ENCODE data around the gene PLA2G4E. TPM values are rescaled to one million over a fixed set of nuclear protein-coding genes. Genes with fewer than 3 reads are reported as not detected.

PLA2G4E gene
- total and polyA plus RNA-seq, 2 experiments from 2014 or later, result not detected

DNA sequence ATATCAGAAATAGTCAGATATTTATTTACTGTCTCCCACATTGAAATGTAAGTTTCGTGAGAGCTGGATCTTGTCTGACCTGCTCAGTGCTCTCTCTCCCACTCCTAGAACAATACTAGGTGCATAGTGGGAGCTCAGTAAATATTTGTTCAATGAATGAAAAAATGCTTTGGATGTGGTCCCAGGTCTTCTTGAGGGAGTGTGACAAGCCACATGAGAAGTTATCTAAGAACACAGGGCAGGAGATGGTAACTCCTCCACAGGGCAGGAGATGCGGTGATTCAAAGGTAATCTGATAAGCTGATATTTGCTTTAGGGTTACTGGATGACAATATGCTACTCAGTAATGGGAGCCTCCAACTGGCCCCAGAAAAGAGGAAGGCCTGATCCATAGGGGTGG lies 25.8 kb upstream of the PLA2G4E start (continued):
- TF ChIP-seq STAT1 (IDR thresholded peaks at IDR 0.05; ENCODE audit: unreplicated experiment), result no peak
- no peak for TF ChIP-seq POLR2AphosphoS5 (IDR thresholded peaks at IDR 0.05; ENCODE audit: low read depth)
- TF ChIP-seq, protein P1, sequence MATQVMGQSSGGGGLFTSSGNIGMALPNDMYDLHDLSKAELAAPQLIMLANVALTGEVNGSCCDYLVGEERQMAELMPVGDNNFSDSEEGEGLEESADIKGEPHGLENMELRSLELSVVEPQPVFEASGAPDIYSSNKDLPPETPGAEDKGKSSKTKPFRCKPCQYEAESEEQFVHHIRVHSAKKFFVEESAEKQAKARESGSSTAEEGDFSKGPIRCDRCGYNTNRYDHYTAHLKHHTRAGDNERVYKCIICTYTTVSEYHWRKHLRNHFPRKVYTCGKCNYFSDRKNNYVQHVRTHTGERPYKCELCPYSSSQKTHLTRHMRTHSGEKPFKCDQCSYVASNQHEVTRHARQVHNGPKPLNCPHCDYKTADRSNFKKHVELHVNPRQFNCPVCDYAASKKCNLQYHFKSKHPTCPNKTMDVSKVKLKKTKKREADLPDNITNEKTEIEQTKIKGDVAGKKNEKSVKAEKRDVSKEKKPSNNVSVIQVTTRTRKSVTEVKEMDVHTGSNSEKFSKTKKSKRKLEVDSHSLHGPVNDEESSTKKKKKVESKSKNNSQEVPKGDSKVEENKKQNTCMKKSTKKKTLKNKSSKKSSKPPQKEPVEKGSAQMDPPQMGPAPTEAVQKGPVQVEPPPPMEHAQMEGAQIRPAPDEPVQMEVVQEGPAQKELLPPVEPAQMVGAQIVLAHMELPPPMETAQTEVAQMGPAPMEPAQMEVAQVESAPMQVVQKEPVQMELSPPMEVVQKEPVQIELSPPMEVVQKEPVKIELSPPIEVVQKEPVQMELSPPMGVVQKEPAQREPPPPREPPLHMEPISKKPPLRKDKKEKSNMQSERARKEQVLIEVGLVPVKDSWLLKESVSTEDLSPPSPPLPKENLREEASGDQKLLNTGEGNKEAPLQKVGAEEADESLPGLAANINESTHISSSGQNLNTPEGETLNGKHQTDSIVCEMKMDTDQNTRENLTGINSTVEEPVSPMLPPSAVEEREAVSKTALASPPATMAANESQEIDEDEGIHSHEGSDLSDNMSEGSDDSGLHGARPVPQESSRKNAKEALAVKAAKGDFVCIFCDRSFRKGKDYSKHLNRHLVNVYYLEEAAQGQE (IDR thresholded peaks at IDR 0.05; ENCODE audit: unreplicated experiment), result no peak
- no peak for TF ChIP-seq EZH2phosphoT487 (IDR thresholded peaks at IDR 0.05; ENCODE audit: unreplicated experiment)
- no peak for TF ChIP-seq CREB1 (CRISPR knock-in tag; IDR thresholded peaks at IDR 0.05; ENCODE audit: low read depth)
- TF ChIP-seq JUNB (IDR thresholded peaks at IDR 0.05; ENCODE audit: unreplicated experiment), result no peak
- no peak for TF ChIP-seq ZNF331 (CRISPR knock-in tag; IDR thresholded peaks at IDR 0.05; ENCODE audit: low read depth)

DNA sequence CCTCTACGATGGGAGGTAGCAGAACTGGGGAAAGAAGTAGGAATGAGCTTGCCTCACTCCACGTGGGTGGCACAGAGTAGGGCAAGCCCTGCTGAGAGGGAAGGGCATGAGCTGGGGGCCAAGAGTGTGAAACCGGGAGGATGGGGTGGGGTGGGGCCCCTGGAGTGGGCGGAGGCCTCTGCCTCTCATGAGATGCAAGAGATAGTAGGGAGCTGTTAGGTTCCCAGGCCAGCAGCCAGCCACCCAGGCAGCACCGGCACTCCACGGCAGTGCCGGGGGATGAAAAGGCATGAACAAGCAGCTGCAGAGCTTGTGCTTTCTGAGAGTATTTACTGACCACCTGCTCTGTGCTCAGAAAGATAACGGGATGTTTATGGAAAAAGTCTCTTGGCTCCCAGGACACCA lies 24.4 kb upstream of the PLA2G4E start:
- H2AFZ ChIP-seq, result no peak overlapping the region
- no peaks in the 10 kb centered on the region for H3K36me3 ChIP-seq (ENCODE audit: insufficient read depth)
- H3K4me1 ChIP-seq (ENCODE audit: insufficient read depth), result no peaks in the 10 kb centered on the region
- Mint-ChIP-seq H3K4me3 (no peak overlapping the region), H3K36me3 (ENCODE audit: low read depth) (no peaks in the 10 kb centered on the region), H3K4me1 (peaks cover 23% of the 10 kb centered on the region), H3K27me3 (ENCODE audit: insufficient read depth, low read depth, poor library complexity) (peaks cover 8% of the 10 kb centered on the region), H3K27ac (no peak overlapping the region), H3K9me3 (no peaks in the 10 kb centered on the region)
- H3K27ac ChIP-seq (ENCODE audit: low read depth), result no peak overlapping the region
- no peaks in the 10 kb centered on the region for H3K27me3 ChIP-seq (ENCODE audit: insufficient read depth)
- H3K79me2 ChIP-seq (replicated peaks; ENCODE audit: insufficient read depth), result no peaks in the 10 kb centered on the region
- no peak overlapping the region for H3K4me3 ChIP-seq
- H3K9me2 ChIP-seq (ENCODE audit: insufficient read depth), result no peaks in the 10 kb centered on the region
- no peaks in the 10 kb centered on the region; the same call in 1 of the 2 replicates for H4K20me1 ChIP-seq (replicated peaks; ENCODE audit: insufficient read depth)
- ATAC-seq (no peak), DNase-seq (ENCODE audit: low spot score) (no peak)
- no peaks in the 10 kb centered on the region for H3F3A ChIP-seq (replicated peaks; ENCODE audit: low read depth)
- no peak overlapping the region for H3K4me2 ChIP-seq
- TF ChIP-seq EZH2 (IDR thresholded peaks at IDR 0.05; ENCODE audit: low read depth, unreplicated experiment), result no peak
- no peak for TF ChIP-seq JUNB (IDR thresholded peaks at IDR 0.05; ENCODE audit: unreplicated experiment)
- TF ChIP-seq CREB1 (CRISPR knock-in tag; IDR thresholded peaks at IDR 0.05; ENCODE audit: low read depth), result no peak
- TF ChIP-seq ZNF114 (CRISPR knock-in tag; IDR thresholded peaks at IDR 0.05), result no peak
- TF ChIP-seq, protein P1 (IDR thresholded peaks at IDR 0.05; ENCODE audit: unreplicated experiment), result no peak
- no peak for TF ChIP-seq POLR2AphosphoS5 (IDR thresholded peaks at IDR 0.05; ENCODE audit: low read depth)
- no peak for TF ChIP-seq STAT1 (IDR thresholded peaks at IDR 0.05; ENCODE audit: unreplicated experiment)
- TF ChIP-seq NANOG (IDR thresholded peaks at IDR 0.05; ENCODE audit: borderline replicate concordance), result no peak
- TF ChIP-seq, protein P2, sequence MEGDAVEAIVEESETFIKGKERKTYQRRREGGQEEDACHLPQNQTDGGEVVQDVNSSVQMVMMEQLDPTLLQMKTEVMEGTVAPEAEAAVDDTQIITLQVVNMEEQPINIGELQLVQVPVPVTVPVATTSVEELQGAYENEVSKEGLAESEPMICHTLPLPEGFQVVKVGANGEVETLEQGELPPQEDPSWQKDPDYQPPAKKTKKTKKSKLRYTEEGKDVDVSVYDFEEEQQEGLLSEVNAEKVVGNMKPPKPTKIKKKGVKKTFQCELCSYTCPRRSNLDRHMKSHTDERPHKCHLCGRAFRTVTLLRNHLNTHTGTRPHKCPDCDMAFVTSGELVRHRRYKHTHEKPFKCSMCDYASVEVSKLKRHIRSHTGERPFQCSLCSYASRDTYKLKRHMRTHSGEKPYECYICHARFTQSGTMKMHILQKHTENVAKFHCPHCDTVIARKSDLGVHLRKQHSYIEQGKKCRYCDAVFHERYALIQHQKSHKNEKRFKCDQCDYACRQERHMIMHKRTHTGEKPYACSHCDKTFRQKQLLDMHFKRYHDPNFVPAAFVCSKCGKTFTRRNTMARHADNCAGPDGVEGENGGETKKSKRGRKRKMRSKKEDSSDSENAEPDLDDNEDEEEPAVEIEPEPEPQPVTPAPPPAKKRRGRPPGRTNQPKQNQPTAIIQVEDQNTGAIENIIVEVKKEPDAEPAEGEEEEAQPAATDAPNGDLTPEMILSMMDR (conservative IDR thresholded peaks at IDR 0.05; ENCODE audit: low read depth in 2 of 2), result no peak
- no peak for TF ChIP-seq ZNF331 (CRISPR knock-in tag; IDR thresholded peaks at IDR 0.05; ENCODE audit: low read depth)
